ENCODE results near the gene CFL1.

The CFL1 gene

GRCh38 chr11:65890324-65891218 is 32.6 kb upstream of the CFL1 start, which contains the start of gene CCDC85B:
Gene CCDC85B, plus strand, starts transcription at chr11:65890673. Its CDS starts 111 bp downstream, at chr11:65890784.
- DNase-seq, result peak; percentile 97
- peaks cover 16% of the 10 kb centered on the region for H3K36me3 ChIP-seq
- H3K9me3 ChIP-seq (ENCODE audit: severe bottlenecking), result no peaks in the 10 kb centered on the region
- no peaks in the 10 kb centered on the region for H3K27me3 ChIP-seq (ENCODE audit: insufficient read depth, low read depth, severe bottlenecking)
- peak within 1 kb of the TSS; percentile 87 for H3K4me3 ChIP-seq (ENCODE audit: low read depth, low read length)
- TF ChIP-seq CTCF (IDR thresholded peaks at IDR 0.05; ENCODE audit: low read depth, low read length), result peak; percentile 30; the same call in 1 of the 2 replicates
- H3K27ac ChIP-seq, result peak within 1 kb of the TSS; percentile 86

GRCh38 chr11:65888163-65888814 is 30.3 kb upstream of the CFL1 start, which contains the start of gene FIBP:
Gene FIBP, minus strand, starts transcription at chr11:65888471. Its CDS starts 53 bp downstream, at chr11:65888418.
- Histone ChIP-seq H3K9me3 (ENCODE audit: severe bottlenecking) (no peaks in the 10 kb centered on the region), H3K27ac (peak within 1 kb of the TSS; percentile 86), H3K36me3 (peaks cover 39% of the 10 kb centered on the region), H3K4me3 (ENCODE audit: low read depth, low read length) (peak within 1 kb of the TSS; percentile 86), H3K27me3 (ENCODE audit: insufficient read depth, low read depth, severe bottlenecking) (no peaks in the 10 kb centered on the region)
- DNase-seq, result peak; percentile 98
- TF ChIP-seq CTCF (IDR thresholded peaks at IDR 0.05; ENCODE audit: low read depth, low read length), result peak; percentile 83

- no peak for TF ChIP-seq CTCF (IDR thresholded peaks at IDR 0.05; ENCODE audit: low read depth, low read length)
- no peak for DNase-seq
- peaks cover 44% of the 10 kb centered on the region for H3K36me3 ChIP-seq
Measured at GRCh38 chr11:65887723-65888162, 29.8 kb upstream of the CFL1 start.

GRCh38 chr11:65886826-65887722 is 29.1 kb upstream of the CFL1 start:
- Histone ChIP-seq H3K27ac (peak overlapping the region; percentile 86; the same call in 1 of the 2 replicates), H3K36me3 (peaks cover 50% of the 10 kb centered on the region), H3K4me3 (ENCODE audit: low read depth, low read length) (peak overlapping the region; percentile 86)

More at GRCh38 chr11:65887723-65888162, 29.8 kb upstream of the CFL1 start:
- Histone ChIP-seq H3K27me3 (ENCODE audit: insufficient read depth, low read depth, severe bottlenecking) (no peaks in the 10 kb centered on the region), H3K27ac (peak overlapping the region; percentile 86), H3K9me3 (ENCODE audit: severe bottlenecking) (no peaks in the 10 kb centered on the region), H3K4me3 (ENCODE audit: low read depth, low read length) (peak overlapping the region; percentile 86)

More at GRCh38 chr11:65886826-65887722, 29.1 kb upstream of the CFL1 start:
- TF ChIP-seq CTCF (IDR thresholded peaks at IDR 0.05; ENCODE audit: low read depth, low read length), result no peak
- DNase-seq, result no peak
- Histone ChIP-seq H3K9me3 (ENCODE audit: severe bottlenecking) (no peaks in the 10 kb centered on the region), H3K27me3 (ENCODE audit: insufficient read depth, low read depth, severe bottlenecking) (no peaks in the 10 kb centered on the region)
